Activated CD4-positive, alpha-beta T cell treated with anti-CD3 and anti-CD28 coated beads, Interleukin-2, amount 50 U/mL, for 4 hours (primary cell): ENCODE data around the gene TULP1.
"Not testable (repeated sequence)": the region's sequence is repeated elsewhere in the genome, so short reads cannot be mapped to it uniquely, and the experiment has no call there.

ENCODE experiments used
- DNase-seq, 2 experiments: peaks; one replicate each; pipeline ENCODE4 v3.0.0-alpha.2; 2020

TULP1 gene

DNA sequence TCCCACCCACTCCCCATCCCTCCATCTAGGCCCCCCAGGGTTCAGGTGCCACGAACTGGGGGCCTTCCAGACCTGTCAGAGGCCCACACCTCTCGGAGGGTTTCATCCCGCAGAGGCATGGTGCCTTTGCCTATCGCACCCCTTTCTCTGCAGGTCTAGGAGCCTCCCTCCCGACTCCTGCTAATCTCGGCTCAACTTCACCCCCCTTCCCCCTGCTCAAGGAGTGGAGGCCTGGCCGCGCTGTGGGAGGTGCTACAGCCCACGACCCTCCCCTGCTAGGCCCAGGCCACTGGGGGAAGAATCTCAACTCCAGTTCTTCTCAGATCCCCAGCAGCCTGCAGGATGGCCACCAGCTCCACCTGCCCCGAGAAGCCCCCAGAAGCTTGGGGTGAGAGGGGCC is at the start of gene TULP1:
Gene TULP1 (minus strand): TSS at position 157 of the 400 bp plus-strand sequence. CDS start 38 bp downstream, at position 119.
- no peak for DNase-seq

GRCh38 chr6:35562060-35562459 is 49.4 kb upstream of the TULP1 start:
- DNase-seq = no peak

GRCh38 chr6:35561113-35561512 is 48.4 kb upstream of the TULP1 start:
- DNase-seq = no peak

GRCh38 chr6:35558571-35558970 is 45.9 kb upstream of the TULP1 start:
- DNase-seq = no peak

GRCh38 chr6:35557239-35557638 is 44.5 kb upstream of the TULP1 start:
- DNase-seq = no peak

DNA sequence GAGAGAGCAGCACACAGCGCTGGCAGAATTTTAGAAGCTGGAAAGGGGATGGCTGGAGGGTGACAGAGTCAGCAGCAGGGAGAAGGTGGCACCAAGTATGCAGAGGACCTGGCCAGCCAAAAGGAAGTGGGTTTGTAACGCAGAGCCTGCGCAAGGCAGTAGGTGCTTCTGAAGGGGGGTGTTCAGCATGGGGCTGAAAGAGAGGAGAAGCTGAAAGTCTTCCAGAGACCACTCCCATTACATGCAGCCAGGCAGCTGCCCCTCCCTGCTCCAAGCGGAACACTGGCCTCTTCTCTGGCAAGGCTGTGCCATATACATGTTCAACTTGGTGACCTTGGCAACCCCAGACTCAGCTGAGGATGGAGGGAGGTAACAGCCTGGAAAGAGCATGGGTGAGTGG is 42.1 kb upstream of the TULP1 start:
- no peak for DNase-seq

DNA sequence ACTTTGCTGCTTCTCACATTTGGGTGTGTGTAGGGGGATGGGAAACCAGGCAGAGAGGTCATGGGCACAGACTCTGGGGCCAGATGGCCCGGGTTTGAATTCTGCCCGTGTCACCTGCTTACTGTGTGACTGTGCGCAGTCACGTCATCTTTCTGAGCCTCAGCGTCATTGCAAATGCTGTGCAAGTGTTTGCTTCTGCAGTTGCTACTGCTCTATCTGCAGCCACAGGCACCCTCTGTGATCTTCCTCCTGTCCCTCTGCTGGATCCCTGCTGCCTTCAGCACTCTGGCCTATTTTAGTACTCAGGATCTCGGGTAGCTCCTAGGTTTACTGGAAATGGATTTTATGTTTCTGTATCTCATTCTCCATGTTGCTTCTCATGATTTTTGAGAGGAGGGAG is 40.6 kb upstream of the TULP1 start:
- no peak for DNase-seq

GRCh38 chr6:35552285-35552917 is 39.7 kb upstream of the TULP1 start:
- peak; percentile 57 to 59 for DNase-seq

- no peak for DNase-seq
These were observed 37.7 kb upstream of the TULP1 start for GRCh38 chr6:35550437-35550836.

GRCh38 chr6:35547676-35548075 is 35.0 kb upstream of the TULP1 start:
- no peak for DNase-seq

DNA sequence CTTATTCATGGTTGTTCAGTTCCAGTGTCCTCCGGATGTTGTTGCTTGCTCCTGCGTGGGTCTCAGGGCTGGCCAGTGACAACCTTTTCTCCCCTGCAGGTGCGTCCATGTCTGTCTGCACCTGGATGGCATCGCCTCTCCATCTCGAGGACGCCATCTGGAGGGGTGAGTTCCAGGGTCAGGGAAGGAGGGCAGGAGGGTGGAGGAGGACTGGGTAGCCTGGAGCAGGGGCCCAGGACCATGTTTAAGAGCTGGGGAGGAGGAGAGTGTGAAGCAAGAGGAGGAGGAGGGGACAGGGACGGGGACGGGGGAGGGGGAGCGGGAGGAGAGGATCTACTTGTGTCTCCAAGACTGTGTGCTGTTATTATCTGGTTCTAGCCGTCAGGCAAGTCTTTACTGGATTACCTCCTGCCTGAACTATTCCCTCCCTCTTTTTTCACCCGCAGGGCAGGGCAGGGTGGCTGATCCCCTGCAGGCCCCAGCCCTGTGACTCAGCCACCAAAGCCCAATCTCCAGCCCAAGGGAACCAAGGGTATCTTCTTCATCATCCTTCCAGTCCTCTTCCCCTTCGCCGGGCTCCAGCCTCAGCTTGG is 32.2 kb upstream of the TULP1 start:
- no peak for DNase-seq

- no peak for DNase-seq
These were observed 30.9 kb upstream of the TULP1 start for GRCh38 chr6:35543459-35544193.

- no peak for DNase-seq
These were observed 29.1 kb upstream of the TULP1 start for GRCh38 chr6:35541836-35542235.

DNA sequence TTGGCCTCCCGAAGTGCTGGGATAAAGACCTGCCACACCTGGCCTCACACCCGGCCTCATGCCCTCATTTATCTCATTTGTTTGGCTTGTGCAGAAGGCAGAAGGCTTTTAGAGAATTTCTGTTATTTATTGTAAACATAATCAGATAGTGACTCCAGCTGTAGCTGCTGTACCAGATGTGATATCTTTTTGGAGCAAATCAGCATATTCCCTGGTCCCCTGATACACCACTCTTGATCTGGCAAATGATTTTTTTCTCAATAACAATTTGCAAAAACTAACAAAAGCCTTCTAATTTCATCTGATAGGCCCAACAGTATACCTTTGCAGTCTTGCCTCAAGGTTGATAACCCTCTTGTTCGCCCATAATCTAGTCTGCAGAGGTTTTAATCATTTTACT is 26.5 kb upstream of the TULP1 start:
- DNase-seq = no peak

- DNase-seq = not testable (repeated sequence)
These were observed 23.2 kb upstream of the TULP1 start for GRCh38 chr6:35535847-35536246.

DNA sequence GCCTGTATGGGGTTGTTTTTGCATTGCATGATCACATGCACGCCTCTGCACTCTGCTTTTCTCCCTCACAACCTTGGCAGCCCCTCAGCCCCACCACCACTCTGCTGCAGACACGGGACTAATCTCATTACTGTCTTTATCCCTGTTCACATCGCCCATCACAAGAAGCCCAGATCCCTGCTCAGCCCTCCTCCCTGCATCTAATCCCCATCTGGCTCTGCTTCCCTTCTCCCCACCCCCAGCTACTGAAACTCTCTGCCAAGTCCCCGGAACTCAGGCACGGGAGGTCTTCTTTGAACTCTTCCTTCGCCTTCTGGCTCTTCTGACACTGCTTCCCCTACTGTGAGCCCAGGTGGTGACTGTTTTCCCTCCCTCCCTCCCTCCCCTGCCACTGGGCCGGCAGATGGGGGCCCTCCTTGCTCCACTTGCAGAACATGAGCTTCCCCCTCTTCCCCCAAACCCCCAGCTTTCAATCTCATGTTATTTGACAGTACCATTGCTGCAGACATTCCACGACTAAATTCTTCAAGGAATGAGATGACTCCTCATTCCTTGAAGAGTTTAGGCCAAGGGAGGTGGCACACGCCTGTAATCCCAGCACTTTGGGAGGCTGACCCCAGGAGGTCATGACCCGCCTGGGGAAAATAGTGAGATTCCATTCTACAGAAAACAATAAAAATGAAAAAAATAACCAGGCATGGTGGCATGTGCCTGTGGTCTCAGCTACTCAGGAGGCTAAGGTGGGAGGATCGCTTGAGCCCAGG is 21.9 kb upstream of the TULP1 start:
- DNase-seq = no peak

GRCh38 chr6:35533981-35534380 is 21.3 kb upstream of the TULP1 start:
- no peak for DNase-seq

DNA sequence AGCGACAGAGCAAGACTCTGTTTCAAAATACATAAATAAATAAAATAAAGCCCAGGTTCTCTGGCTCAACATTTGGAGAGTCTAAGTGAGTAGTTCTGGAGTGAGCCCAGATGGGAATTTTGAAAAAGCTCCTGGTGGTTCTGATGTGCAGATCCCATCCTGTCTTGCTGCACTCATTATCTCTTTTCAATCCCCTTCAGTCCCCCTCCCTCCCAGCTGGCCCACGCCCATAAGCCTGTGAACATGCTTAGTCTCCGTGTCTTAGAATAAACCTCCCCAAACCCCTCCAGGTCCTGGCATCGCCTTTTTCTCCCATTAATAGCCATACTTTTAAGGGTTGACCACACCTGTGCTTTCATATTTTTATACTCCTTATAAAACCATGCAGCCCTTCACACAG is 19.4 kb upstream of the TULP1 start:
- no peak for DNase-seq

DNA sequence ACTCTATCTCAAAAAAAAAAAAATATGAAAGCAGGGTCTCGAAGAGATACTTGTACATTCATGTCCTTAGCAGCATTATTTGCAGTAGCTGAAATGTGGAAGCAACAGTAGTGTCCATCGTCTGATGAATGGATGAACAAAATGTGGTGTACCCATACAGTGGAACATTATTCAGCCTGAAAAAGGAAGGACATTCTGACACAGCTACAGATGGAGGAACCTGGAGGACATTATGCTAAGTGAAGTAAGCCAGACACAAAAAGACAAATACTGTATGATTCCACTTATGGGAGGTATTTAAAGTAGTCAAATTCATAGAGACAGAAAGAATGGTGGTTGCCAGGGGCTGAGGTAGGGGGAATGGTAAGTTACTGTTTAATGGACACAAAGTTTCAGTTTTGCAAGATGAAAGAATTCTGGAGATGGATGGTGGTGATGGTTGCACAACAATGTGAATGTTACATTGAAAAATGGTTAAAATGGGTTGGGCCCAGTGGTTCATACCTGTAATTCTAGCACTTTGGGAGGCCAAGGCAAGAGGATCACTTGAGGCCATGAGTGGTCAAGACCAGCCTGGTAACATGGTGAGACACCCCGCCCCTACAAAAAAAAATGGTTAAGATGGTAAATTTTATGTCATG is 11.8 kb upstream of the TULP1 start:
- DNase-seq = no peak

- DNase-seq = peak; percentile 71 to 74
These were observed 10.3 kb upstream of the TULP1 start for GRCh38 chr6:35522660-35523658.

- DNase-seq = no peak
These were observed 9.5 kb upstream of the TULP1 start for GRCh38 chr6:35522151-35522550.

DNA sequence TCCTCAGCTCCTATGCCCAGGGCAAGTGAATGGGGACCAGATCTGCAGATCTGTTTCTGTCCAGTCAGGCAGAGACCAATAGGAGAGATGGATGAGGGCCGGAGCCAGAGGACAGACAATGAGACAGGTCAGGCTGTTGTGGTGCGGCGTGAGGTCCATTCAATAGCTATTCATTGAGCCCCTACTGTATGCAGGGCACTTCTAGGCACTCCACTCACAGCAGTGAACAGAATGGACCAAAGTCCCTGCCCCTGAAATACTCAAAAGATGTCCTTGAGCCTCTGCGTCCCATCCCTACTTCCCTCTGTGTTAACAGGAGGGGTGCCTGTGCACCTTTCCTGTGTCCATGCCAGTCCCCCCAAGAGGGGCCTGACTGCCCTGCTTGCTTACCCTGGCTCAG is 8.5 kb upstream of the TULP1 start:
- no peak for DNase-seq
